Endodermal cell (in vitro differentiated cells): ENCODE results near the gene ARHGAP25. TPM values are rescaled to one million over a fixed set of nuclear protein-coding genes. Genes with fewer than 3 reads are reported as not detected.

Experiments used
- DNase-seq: peaks from one replicate; pipeline ENCODE4 v3.0.0-alpha.2; 2017
- H3K27ac ChIP-seq: 2 replicates; pipeline ENCODE4 v1.5.1; 2013; ENCODE audit warnings: mild to moderate bottlenecking, low read depth, low read length, moderate library complexity
- H3K27me3 ChIP-seq: 2 replicates; pipeline ENCODE4 v1.6.1; 2013; ENCODE audit warnings: mild to moderate bottlenecking, low read length, moderate library complexity; ENCODE audit not compliant: insufficient read depth, control insufficient read depth, poor library complexity, severe bottlenecking
- H3K36me3 ChIP-seq: 2 replicates; pipeline ENCODE4 v1.7.0; 2013; ENCODE audit warnings: mild to moderate bottlenecking, low read length, moderate library complexity; ENCODE audit not compliant: control insufficient read depth, insufficient read depth
- H3K4me1 ChIP-seq: one replicate; pipeline ENCODE4 v1.7.0; 2013; ENCODE audit warnings: low read length; ENCODE audit not compliant: control insufficient read depth, insufficient read depth
- H3K4me3 ChIP-seq: 2 replicates; pipeline ENCODE4 v1.5.1; 2013; ENCODE audit warnings: mild to moderate bottlenecking, low read length, moderate library complexity
- H3K9ac ChIP-seq: 2 replicates; pipeline ENCODE4 v1.6.1; 2013; ENCODE audit warnings: mild to moderate bottlenecking, low read length, moderate library complexity; ENCODE audit not compliant: poor library complexity, severe bottlenecking; ENCODE audit errors: extremely low read depth
- H3K9me3 ChIP-seq: 2 replicates; pipeline ENCODE4 v1.6.1; 2013; ENCODE audit warnings: mild to moderate bottlenecking, low read length, moderate library complexity; ENCODE audit not compliant: control insufficient read depth
- H3K27ac Mint-ChIP-seq: 2 replicates; pipeline ENCODE4 v1.8.0; 2020; ENCODE audit warnings: mixed read lengths
- H3K27me3 Mint-ChIP-seq: 2 replicates; pipeline ENCODE4 v1.8.0; 2021; ENCODE audit warnings: mild to moderate bottlenecking, mixed read lengths; ENCODE audit not compliant: insufficient read depth
- H3K36me3 Mint-ChIP-seq: 2 replicates; pipeline ENCODE4 v1.8.0; 2020; ENCODE audit warnings: low read depth, mixed read lengths
- H3K4me1 Mint-ChIP-seq: 2 replicates; pipeline ENCODE4 v1.8.0; 2020; ENCODE audit warnings: mixed read lengths
- H3K4me3 Mint-ChIP-seq: 2 replicates; pipeline ENCODE4 v1.8.0; 2020; ENCODE audit warnings: mild to moderate bottlenecking, moderate library complexity, mixed read lengths
- H3K9me3 Mint-ChIP-seq: 2 replicates; pipeline ENCODE4 v1.8.0; 2020; ENCODE audit warnings: mild to moderate bottlenecking, mixed read lengths
- WGBS, 2 experiments: methylation state at CpG; one replicate each; pipeline versions ENCODE4 v1.1.5 to v1.1.7; 2013; ENCODE audit warnings: missing lambda C conversion rate in 2 of 2, mixed read lengths in 1 of 2; ENCODE audit not compliant: insufficient coverage in 1 of 2, insufficient read length in 1 of 2; 5-methylcytosine and 5-hydroxymethylcytosine counted together
- total RNA-seq, 2 donors: library from RNA; stranded (reverse); fragmentation: NEBNext Ultra II Directional in 1 of 2; extraction: Animal tissue kit (Norgen Biotek cat#: 25700) in 1 of 2; gene quantifications; 2 replicates in 1 of 2; 3 replicates in 1 of 2; pipeline ENCODE4 v1.2.1, GENCODE V29; 2021
- TF ChIP-seq, protein P1 (sequence below): fragments of 200-600 bp; sonication (generic); conservative IDR thresholded peaks from 2 replicates; pipeline ENCODE4 v1.5.0; 2021; ENCODE audit warnings: antibody characterized with exemption, mild to moderate bottlenecking

Gene ARHGAP25
- total RNA-seq, 2 donors from 2014 or later, result 0.82 to 2.6 TPM

DNA sequence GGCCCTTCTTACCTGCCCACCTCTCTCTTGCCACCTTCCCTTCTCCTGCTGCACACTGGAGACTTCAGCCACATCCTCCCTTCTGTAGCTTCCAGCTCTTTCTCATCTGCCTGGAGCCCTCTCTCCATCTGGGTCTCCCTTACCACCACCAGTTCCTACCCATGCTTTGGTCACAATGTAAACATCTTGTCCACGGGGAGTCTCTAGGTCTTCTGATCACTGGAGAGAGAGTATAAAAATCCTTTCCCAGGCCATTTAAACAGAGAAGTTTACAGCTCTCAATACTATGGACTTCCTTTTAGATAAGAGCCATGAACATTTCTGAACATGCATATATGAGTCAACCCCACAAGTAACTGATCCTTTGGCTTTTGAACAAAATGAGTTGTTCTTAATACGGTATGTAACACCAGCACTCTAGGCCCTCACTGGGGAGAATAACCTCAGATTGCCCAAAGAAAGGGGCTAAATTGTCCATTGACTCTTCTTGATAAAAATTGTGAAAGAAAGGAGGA lies 5.8 kb downstream of the ARHGAP25 start:
- no peak for DNase-seq
- H3K36me3 Mint-ChIP-seq, result no peaks in the 10 kb centered on the region
- no peak overlapping the region for H3K27ac Mint-ChIP-seq
- no peak overlapping the region for H3K4me3 ChIP-seq
- H3K27me3 ChIP-seq, result no peaks in the 10 kb centered on the region
- no peak overlapping the region for H3K4me3 Mint-ChIP-seq
- no peaks in the 10 kb centered on the region for H3K36me3 ChIP-seq
- no peaks in the 10 kb centered on the region for H3K27me3 Mint-ChIP-seq
- H3K9ac ChIP-seq, result no peak overlapping the region
- 78 to 95% methylated on average over 2 of the region's 2 CpGs for WGBS, 2 experiments
- H3K9me3 Mint-ChIP-seq, result no peaks in the 10 kb centered on the region
- no peaks in the 10 kb centered on the region for H3K9me3 ChIP-seq
- H3K4me1 Mint-ChIP-seq, result peaks cover 7% of the 10 kb centered on the region
- H3K4me1 ChIP-seq, result no peaks in the 10 kb centered on the region
- TF ChIP-seq, protein P1, sequence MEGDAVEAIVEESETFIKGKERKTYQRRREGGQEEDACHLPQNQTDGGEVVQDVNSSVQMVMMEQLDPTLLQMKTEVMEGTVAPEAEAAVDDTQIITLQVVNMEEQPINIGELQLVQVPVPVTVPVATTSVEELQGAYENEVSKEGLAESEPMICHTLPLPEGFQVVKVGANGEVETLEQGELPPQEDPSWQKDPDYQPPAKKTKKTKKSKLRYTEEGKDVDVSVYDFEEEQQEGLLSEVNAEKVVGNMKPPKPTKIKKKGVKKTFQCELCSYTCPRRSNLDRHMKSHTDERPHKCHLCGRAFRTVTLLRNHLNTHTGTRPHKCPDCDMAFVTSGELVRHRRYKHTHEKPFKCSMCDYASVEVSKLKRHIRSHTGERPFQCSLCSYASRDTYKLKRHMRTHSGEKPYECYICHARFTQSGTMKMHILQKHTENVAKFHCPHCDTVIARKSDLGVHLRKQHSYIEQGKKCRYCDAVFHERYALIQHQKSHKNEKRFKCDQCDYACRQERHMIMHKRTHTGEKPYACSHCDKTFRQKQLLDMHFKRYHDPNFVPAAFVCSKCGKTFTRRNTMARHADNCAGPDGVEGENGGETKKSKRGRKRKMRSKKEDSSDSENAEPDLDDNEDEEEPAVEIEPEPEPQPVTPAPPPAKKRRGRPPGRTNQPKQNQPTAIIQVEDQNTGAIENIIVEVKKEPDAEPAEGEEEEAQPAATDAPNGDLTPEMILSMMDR, result no peak
- no peak overlapping the region for H3K27ac ChIP-seq

DNA sequence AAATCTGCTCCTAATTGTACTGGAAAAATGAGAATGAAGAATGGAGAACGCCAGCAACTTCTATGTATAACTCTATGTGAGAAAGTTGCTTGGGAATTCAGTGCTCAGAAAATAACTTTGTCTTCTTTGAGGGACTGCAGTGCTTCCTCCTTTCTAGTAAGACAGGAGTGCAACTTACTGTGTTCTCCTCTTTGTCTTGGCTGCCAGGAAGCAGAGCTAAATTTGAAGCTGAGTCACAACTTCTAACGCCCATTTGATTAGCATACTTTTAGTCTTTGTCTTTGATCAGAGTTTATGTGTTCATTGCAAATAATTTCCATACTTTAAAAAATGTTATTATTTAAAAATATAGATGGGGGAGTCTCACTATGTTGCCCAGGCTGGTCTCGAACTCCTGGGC lies 6.6 kb downstream of the ARHGAP25 start:
- DNase-seq, result no peak
- Histone ChIP-seq H3K27me3 (no peaks in the 10 kb centered on the region), H3K9ac (no peak overlapping the region), H3K36me3 (no peaks in the 10 kb centered on the region), H3K27ac (no peak overlapping the region), H3K4me3 (no peak overlapping the region), H3K4me1 (no peaks in the 10 kb centered on the region), H3K9me3 (no peaks in the 10 kb centered on the region)
- H3K27ac Mint-ChIP-seq, result no peak overlapping the region
- TF ChIP-seq, protein P1, result no peak
- no peaks in the 10 kb centered on the region for H3K9me3 Mint-ChIP-seq
- H3K4me1 Mint-ChIP-seq, result peaks cover 4% of the 10 kb centered on the region
- no peaks in the 10 kb centered on the region for H3K36me3 Mint-ChIP-seq
- WGBS, 2 experiments, result 92 to 100% methylated on average over 1 to 3 of the region's 3 CpGs
- H3K27me3 Mint-ChIP-seq, result no peaks in the 10 kb centered on the region
- H3K4me3 Mint-ChIP-seq, result no peak overlapping the region

DNA sequence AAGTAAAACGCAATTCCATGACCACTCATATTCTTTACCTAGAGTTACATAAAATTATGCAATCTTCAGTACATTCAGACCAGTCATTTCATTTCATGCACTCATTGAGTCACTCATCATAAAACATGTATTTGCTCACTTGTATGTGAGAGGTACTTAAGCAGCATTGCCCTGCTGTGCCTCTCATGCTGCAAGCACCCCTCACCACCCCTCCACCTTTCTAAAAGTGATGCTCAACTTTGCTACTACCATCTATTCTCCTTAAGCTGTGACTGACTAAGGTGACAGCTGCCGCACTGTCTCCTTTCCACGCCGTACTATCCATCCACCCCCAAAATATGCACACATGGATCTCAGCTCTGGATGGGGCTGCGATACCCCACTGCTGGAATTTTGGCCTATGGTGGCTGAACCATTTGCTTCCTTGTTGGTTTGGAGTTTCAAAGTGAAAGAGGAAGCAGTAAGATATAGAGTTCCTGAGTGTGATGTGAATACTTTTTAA lies 7.2 kb downstream of the ARHGAP25 start:
- Histone ChIP-seq H3K9me3 (no peaks in the 10 kb centered on the region), H3K27me3 (no peaks in the 10 kb centered on the region), H3K9ac (no peak overlapping the region), H3K27ac (no peak overlapping the region), H3K36me3 (no peaks in the 10 kb centered on the region), H3K4me1 (no peaks in the 10 kb centered on the region), H3K4me3 (no peak overlapping the region)
- Mint-ChIP-seq H3K4me3 (no peak overlapping the region), H3K27ac (no peak overlapping the region), H3K36me3 (no peaks in the 10 kb centered on the region), H3K27me3 (no peaks in the 10 kb centered on the region), H3K4me1 (no peaks in the 10 kb centered on the region), H3K9me3 (no peaks in the 10 kb centered on the region)
- 86 to 95% methylated on average over 1 to 5 of the region's 5 CpGs for WGBS, 2 experiments
- TF ChIP-seq, protein P1, result no peak
- DNase-seq, result no peak
